H1 (cell line): ENCODE data around the gene CTSA. TPM values are rescaled to one million over a fixed set of nuclear protein-coding genes. Genes with fewer than 3 reads are reported as not detected.

Source experiments
- EGR1 ChIP-seq: IDR thresholded peaks from 2 replicates; pipeline ENCODE4 v1.6.1; 2011; ENCODE audit warnings: low read depth, low read length, borderline replicate concordance
- SIN3A ChIP-seq, 2 experiments: IDR thresholded peaks in 1 of 2; conservative IDR thresholded peaks in 1 of 2; 2 replicates each; pipeline ENCODE4 v1.6.1; 2011 to 2012; ENCODE audit warnings: low read length in 2 of 2, improper control_type of control experiment in 1 of 2, low read depth in 1 of 2, mild to moderate bottlenecking in 1 of 2
- polyA plus RNA-seq, 7 experiments: library from polyadenylated mRNA; depleted of rRNA in 3 of 7; stranded (reverse) in 5 of 7; unstranded in 2 of 7; fragments of >200 nt in 5 of 7; fragments of 200-250 nt in 2 of 7; gene quantifications; 1 replicate in 5 of 7; 2 replicates in 1 of 7; 4 replicates in 1 of 7; pipeline versions ENCODE4 v1.2.1 to v1.2.3, GENCODE V29; 2011 to 2013; ENCODE audit warnings: missing spikeins in 2 of 7, mixed read lengths in 2 of 7
- total RNA-seq: library from RNA; stranded (reverse); fragmentation: NEBNext Ultra II Directional; extraction: Animal tissue kit (Norgen Biotek cat#: 25700); gene quantifications from 2 replicates; pipeline ENCODE4 v1.2.1, GENCODE V29; 2021

The CTSA gene
- total and polyA plus RNA-seq, 2 of the 8 experiments (the other 6 are each of a cell fraction or from before 2014, with no cell fraction given), result 49.7 to 74.0 TPM

- TF ChIP-seq SIN3A (conservative IDR thresholded peaks at IDR 0.05 in 1 of 2, IDR thresholded peaks at IDR 0.05 in 1 of 2; ENCODE audit: low read depth in 1 of 2, low read length in 2 of 2) (no peak), EGR1 (no peak)
These were observed 16.2 kb downstream of the CTSA start (continued) for GRCh38 chr20:45907219-45907948.
